T-cell (primary cell): ENCODE measurements around the gene C1QTNF9B. TPM values are rescaled to one million over a fixed set of nuclear protein-coding genes. Genes with fewer than 3 reads are reported as not detected.

Source experiments
- ATAC-seq, 4 experiments: fragments of 200-7000 bp in 3 of 4; fragments of 150-1000 bp in 1 of 4; cut with Tn5 transposase; replicated peaks in 1 of 4; 1 replicate in 3 of 4; 2 replicates in 1 of 4; pipeline ENCODE4 v1.10.0; 2021; ENCODE audit warnings: moderate library complexity in 3 of 4, mild to moderate bottlenecking in 2 of 4, moderate number of reproducible peaks in 1 of 4
- CTCF ChIA-PET, 2 donors: fragments of 300-600 bp; sonication (Branson Sonifier 250); formaldehyde crosslinking; loops; one replicate each; lab custom pipeline; 2022; ENCODE audit warnings: antibody characterized with exemption in 2 of 2; lab: Charles Lee
- POLR2A ChIA-PET, 2 donors: fragments of 300-600 bp; sonication (Branson Sonifier 250); formaldehyde crosslinking; loops; one replicate each; lab custom pipeline; 2022; ENCODE audit warnings: antibody characterized with exemption in 2 of 2; lab: Charles Lee
- DNase-seq, 35 experiments: peaks; one replicate each; pipeline versions ENCODE4 v3.0.0 to v3.0.0-alpha.2; 2013 to 2023
- H3K27ac ChIP-seq: one replicate; pipeline ENCODE4 v1.5.1; 2013; ENCODE audit warnings: low read length
- H3K27me3 ChIP-seq, 2 experiments: replicated peaks in 1 of 2; 1 replicate in 1 of 2; 2 replicates in 1 of 2; pipeline versions ENCODE4 v1.6.1 to v1.7.0; 2013; ENCODE audit warnings: low read length in 1 of 2, mixed read lengths in 1 of 2; ENCODE audit not compliant: control insufficient read depth in 2 of 2, insufficient read depth in 2 of 2; ENCODE audit errors: extremely low read depth in 1 of 2
- H3K36me3 ChIP-seq, 2 donors: 1 replicate in 1 of 2; 2 replicates in 1 of 2; pipeline versions ENCODE4 v1.6.1 to v1.7.0; 2013; ENCODE audit warnings: low read length in 1 of 2; ENCODE audit not compliant: control insufficient read depth in 2 of 2, insufficient read depth in 1 of 2; ENCODE audit errors: extremely low read depth in 1 of 2
- H3K4me1 ChIP-seq, 2 experiments: 1 replicate in 1 of 2; 2 replicates in 1 of 2; pipeline versions ENCODE4 v1.6.1 to v1.7.0; 2013; ENCODE audit warnings: low read length in 2 of 2, mixed read lengths in 1 of 2; ENCODE audit not compliant: insufficient read depth in 2 of 2, control insufficient read depth in 1 of 2; ENCODE audit errors: extremely low read depth in 1 of 2
- H3K4me3 ChIP-seq, 2 donors: 1 replicate in 1 of 2; 2 replicates in 1 of 2; pipeline versions ENCODE4 v1.5.1 to v1.7.0; 2013; ENCODE audit warnings: mild to moderate bottlenecking in 2 of 2, low read length in 1 of 2, moderate library complexity in 1 of 2; ENCODE audit not compliant: control insufficient read depth in 1 of 2; ENCODE audit errors: extremely low read depth in 1 of 2
- H3K9me3 ChIP-seq: 2 replicates; pipeline ENCODE4 v1.7.0; 2013
- H3K27ac Mint-ChIP-seq, 2 donors: one replicate each; pipeline ENCODE4 v1.8.0; 2020 to 2021; ENCODE audit warnings: mild to moderate bottlenecking in 2 of 2, mixed read lengths in 2 of 2
- H3K27me3 Mint-ChIP-seq, 2 donors: one replicate each; pipeline ENCODE4 v1.8.0; 2021 to 2022; ENCODE audit warnings: mixed read lengths in 2 of 2
- H3K36me3 Mint-ChIP-seq: one replicate; pipeline ENCODE4 v1.8.0; 2021; ENCODE audit warnings: mixed read lengths
- H3K4me1 Mint-ChIP-seq, 3 donors: one replicate each; pipeline ENCODE4 v1.8.0; 2020 to 2022; ENCODE audit warnings: mixed read lengths in 3 of 3, mild to moderate bottlenecking in 1 of 3
- H3K4me3 Mint-ChIP-seq, 3 donors: one replicate each; pipeline ENCODE4 v1.8.0; 2020 to 2022; ENCODE audit warnings: mild to moderate bottlenecking in 3 of 3, mixed read lengths in 3 of 3, moderate library complexity in 3 of 3
- H3K9me3 Mint-ChIP-seq, 3 donors: one replicate each; pipeline ENCODE4 v1.8.0; 2020 to 2022; ENCODE audit warnings: mixed read lengths in 3 of 3
- WGBS: methylation state at CpG from one replicate; pipeline ENCODE4 v1.1.5; 2013; ENCODE audit warnings: missing lambda C conversion rate; ENCODE audit not compliant: insufficient coverage; 5-methylcytosine and 5-hydroxymethylcytosine counted together
- total RNA-seq, 35 experiments: library from RNA in 6 of 35; stranded (reverse) in 6 of 35; fragments of 120-200 nt in 1 of 35; gene quantifications; one replicate each; pipeline versions ENCODE4 v1.2.1 to v1.2.4 and lab custom pipeline; 2013 to 2026

Gene C1QTNF9B
- total RNA-seq, 5 donors from 2014 or later (not counting 1 experiment from before 2014, with no cell fraction given): not detected

DNA sequence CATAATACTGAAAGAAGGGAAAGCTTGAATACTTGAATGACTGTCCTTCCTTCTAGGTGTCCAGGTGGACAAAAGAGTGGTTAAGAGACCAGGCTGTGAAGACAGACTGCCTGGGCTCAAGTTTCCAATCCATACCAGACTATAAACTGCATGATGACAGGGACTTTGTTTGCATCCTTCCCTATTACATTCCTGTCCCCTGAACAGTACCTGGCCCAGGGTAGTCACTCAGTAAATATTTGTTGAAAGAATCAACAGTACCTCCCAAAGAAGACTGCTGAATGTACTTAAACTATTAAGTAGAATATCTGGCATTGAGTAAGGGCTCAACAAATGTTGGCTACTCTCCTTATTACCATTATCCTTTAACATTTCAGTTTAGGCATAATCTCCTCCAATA lies 37.8 kb downstream of the C1QTNF9B start:
- Mint-ChIP-seq H3K4me3 (no peak overlapping the region), H3K36me3 (peaks cover 48% of the 10 kb centered on the region), H3K27ac (no peak overlapping the region), H3K27me3 (no peaks in the 10 kb centered on the region), H3K9me3 (no peaks in the 10 kb centered on the region), H3K4me1 (no peaks in the 10 kb centered on the region)
- H3K27me3 ChIP-seq: no peaks in the 10 kb centered on the region
- H3K36me3 ChIP-seq: peaks cover 0 to 10% of the 10 kb centered on the region in 2 donors
- no peak for DNase-seq
- CTCF ChIA-PET: no interaction called here
- POLR2A ChIA-PET: no interaction called here
- H3K4me1 ChIP-seq: no peaks in the 10 kb centered on the region
- no peak for ATAC-seq
- H3K4me3 ChIP-seq: no peak overlapping the region
- H3K9me3 ChIP-seq: no peaks in the 10 kb centered on the region
- H3K27ac ChIP-seq: no peak overlapping the region

GRCh38 chr13:23858546-23858945 lies 38.8 kb downstream of the C1QTNF9B start:
- Histone ChIP-seq H3K9me3 (no peaks in the 10 kb centered on the region), H3K4me1 (no peaks in the 10 kb centered on the region), H3K27ac (no peak overlapping the region), H3K36me3 (peaks cover 0 to 10% of the 10 kb centered on the region in 2 donors), H3K27me3 (no peaks in the 10 kb centered on the region), H3K4me3 (no peak overlapping the region)
- no peak for ATAC-seq
- Mint-ChIP-seq H3K27me3 (no peaks in the 10 kb centered on the region), H3K4me1 (no peaks in the 10 kb centered on the region), H3K27ac (no peak overlapping the region), H3K4me3 (no peak overlapping the region), H3K9me3 (no peaks in the 10 kb centered on the region), H3K36me3 (peaks cover 51% of the 10 kb centered on the region)
- DNase-seq: no peak
- CTCF ChIA-PET: no interaction called here
- POLR2A ChIA-PET: no interaction called here
- WGBS: 67% methylated on average over 1 of the region's 5 CpGs

GRCh38 chr13:23856008-23856750 lies 41.1 kb downstream of the C1QTNF9B start:
- ChIA-PET POLR2A (no interaction called here), CTCF (no interaction called here)
- H3K27me3 ChIP-seq: no peaks in the 10 kb centered on the region
- peaks cover 0 to 10% of the 10 kb centered on the region in 2 donors for H3K36me3 ChIP-seq
- no peaks in the 10 kb centered on the region for H3K9me3 Mint-ChIP-seq
- H3K4me1 ChIP-seq: no peaks in the 10 kb centered on the region
- ATAC-seq: no peak
- no peaks in the 10 kb centered on the region for H3K9me3 ChIP-seq
- no peaks in the 10 kb centered on the region for H3K4me1 Mint-ChIP-seq
- no peak for DNase-seq
- 83% methylated on average over 4 of the region's 5 CpGs for WGBS
- no peak overlapping the region for H3K27ac ChIP-seq
- no peaks in the 10 kb centered on the region for H3K27me3 Mint-ChIP-seq
- peaks cover 52% of the 10 kb centered on the region for H3K36me3 Mint-ChIP-seq
- no peak overlapping the region for H3K4me3 ChIP-seq
- no peak overlapping the region for H3K4me3 Mint-ChIP-seq
- no peak overlapping the region for H3K27ac Mint-ChIP-seq

- Mint-ChIP-seq H3K27me3 (no peaks in the 10 kb centered on the region), H3K4me1 (no peaks in the 10 kb centered on the region), H3K9me3 (no peaks in the 10 kb centered on the region), H3K4me3 (no peak overlapping the region), H3K27ac (no peak overlapping the region), H3K36me3 (peaks cover 54% of the 10 kb centered on the region)
- no peak for ATAC-seq
- no peak overlapping the region for H3K27ac ChIP-seq
- ChIA-PET CTCF (no interaction called here), POLR2A (no interaction called here)
- H3K4me3 ChIP-seq: no peak overlapping the region
- peaks cover 0 to 7% of the 10 kb centered on the region in 2 donors for H3K36me3 ChIP-seq
- no peaks in the 10 kb centered on the region for H3K27me3 ChIP-seq
- H3K9me3 ChIP-seq: no peaks in the 10 kb centered on the region
- DNase-seq: no peak
- 88% methylated on average over 1 of the region's 3 CpGs for WGBS
- H3K4me1 ChIP-seq: no peaks in the 10 kb centered on the region
Measured at GRCh38 chr13:23855360-23855759, 41.9 kb downstream of the C1QTNF9B start.

GRCh38 chr13:23852351-23852750 lies 45.0 kb downstream of the C1QTNF9B start:
- Mint-ChIP-seq H3K4me3 (no peak overlapping the region), H3K27ac (no peak overlapping the region), H3K27me3 (no peaks in the 10 kb centered on the region), H3K9me3 (no peaks in the 10 kb centered on the region), H3K4me1 (peaks cover under 1 to 10% (median 3%) of the 10 kb centered on the region in 3 donors), H3K36me3 (peaks cover 49% of the 10 kb centered on the region)
- H3K27ac ChIP-seq: no peak overlapping the region
- POLR2A ChIA-PET: no interaction called here
- peaks cover 0 to 4% of the 10 kb centered on the region in 2 donors for H3K36me3 ChIP-seq
- H3K4me1 ChIP-seq: peaks cover 4 to 5% of the 10 kb centered on the region in 2 experiments
- H3K27me3 ChIP-seq: no peaks in the 10 kb centered on the region
- no peak overlapping the region for H3K4me3 ChIP-seq
- ATAC-seq (no peak), DNase-seq (no peak)
- no CpG with 5 or more reads among the region's 2 CpGs for WGBS
- CTCF ChIA-PET: no interaction called here
- no peaks in the 10 kb centered on the region for H3K9me3 ChIP-seq

GRCh38 chr13:23851106-23851505 lies 46.2 kb downstream of the C1QTNF9B start:
- H3K27me3 ChIP-seq: no peaks in the 10 kb centered on the region
- no peaks in the 10 kb centered on the region for H3K27me3 Mint-ChIP-seq
- ChIA-PET POLR2A (no interaction called here), CTCF (no interaction called here)
- no peak overlapping the region for H3K27ac ChIP-seq
- no peak overlapping the region for H3K4me3 ChIP-seq
- H3K4me1 ChIP-seq: peaks cover 4 to 5% of the 10 kb centered on the region in 2 experiments
- WGBS: 86% methylated on average over 1 of the region's 2 CpGs
- DNase-seq: no peak
- H3K36me3 ChIP-seq: peaks cover 0 to 7% of the 10 kb centered on the region in 2 donors
- no peak for ATAC-seq
- H3K4me3 Mint-ChIP-seq: no peak overlapping the region
- H3K9me3 Mint-ChIP-seq: no peaks in the 10 kb centered on the region
- no peaks in the 10 kb centered on the region for H3K9me3 ChIP-seq
- H3K36me3 Mint-ChIP-seq: peaks cover 51% of the 10 kb centered on the region
- H3K4me1 Mint-ChIP-seq: peaks cover 3 to 13% (median 9%) of the 10 kb centered on the region in 3 donors
- no peak overlapping the region for H3K27ac Mint-ChIP-seq
